Left forelimb (tissue), 1 donor: ENCODE measurements around the gene OR1D2.
A peak's percentile ranks its signal among the peaks of the same experiment; 100 is the strongest.
"Not testable (repeated sequence)": the region's sequence is repeated elsewhere in the genome, so short reads cannot be mapped to it uniquely, and the experiment has no call there.

ENCODE experiments used
- DNase-seq: peaks from one replicate; pipeline ENCODE4 v3.0.0-alpha.2; 2018; ENCODE audit warnings: low spot score

The OR1D2 gene, protein sequence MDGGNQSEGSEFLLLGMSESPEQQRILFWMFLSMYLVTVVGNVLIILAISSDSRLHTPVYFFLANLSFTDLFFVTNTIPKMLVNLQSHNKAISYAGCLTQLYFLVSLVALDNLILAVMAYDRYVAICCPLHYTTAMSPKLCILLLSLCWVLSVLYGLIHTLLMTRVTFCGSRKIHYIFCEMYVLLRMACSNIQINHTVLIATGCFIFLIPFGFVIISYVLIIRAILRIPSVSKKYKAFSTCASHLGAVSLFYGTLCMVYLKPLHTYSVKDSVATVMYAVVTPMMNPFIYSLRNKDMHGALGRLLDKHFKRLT

DNA sequence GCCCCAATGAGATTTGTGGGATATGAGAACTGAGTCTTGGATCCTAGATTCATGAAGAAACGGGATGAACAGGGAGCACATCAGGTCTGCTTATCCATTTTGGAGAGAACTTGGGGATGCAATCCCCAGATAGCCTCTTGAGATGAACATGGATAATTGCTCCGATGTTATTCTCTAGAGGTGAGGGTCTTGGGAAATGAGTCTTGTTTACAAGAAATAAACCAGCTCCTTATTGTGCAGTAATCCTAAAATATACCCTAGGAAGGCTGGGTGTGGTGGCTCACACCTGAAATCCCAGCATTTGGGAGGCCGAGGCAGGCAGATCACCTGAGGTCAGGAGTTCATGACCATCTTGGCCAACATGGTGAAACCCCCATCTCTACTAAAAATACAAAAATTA is at the start of gene OR1D2:
Gene OR1D2, minus strand, starts transcription at position 101 of the 400 bp plus-strand sequence. CDS start 11,426 bp downstream, outside the sequence.
- DNase-seq = no peak

DNA sequence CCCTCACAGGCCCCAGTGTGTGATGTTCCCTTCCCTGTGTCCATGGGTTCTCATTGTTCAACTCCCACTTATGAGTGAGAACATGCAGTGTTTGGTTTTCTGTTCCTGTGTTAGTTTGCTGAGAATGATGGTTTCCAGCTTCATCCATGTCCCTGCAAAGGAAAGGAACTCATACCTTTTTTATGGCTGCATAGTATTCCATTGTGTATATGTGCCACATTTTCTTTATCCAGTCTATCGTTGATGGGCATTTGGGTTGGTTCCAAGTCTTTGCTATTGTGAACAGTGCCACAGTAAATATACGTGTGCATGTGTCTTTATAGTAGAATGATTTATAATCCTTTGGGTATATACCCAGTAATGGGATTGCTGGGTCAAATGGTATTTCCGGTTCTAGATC is 33.3 kb upstream of the OR1D2 start:
- DNase-seq = not testable (repeated sequence)

DNA sequence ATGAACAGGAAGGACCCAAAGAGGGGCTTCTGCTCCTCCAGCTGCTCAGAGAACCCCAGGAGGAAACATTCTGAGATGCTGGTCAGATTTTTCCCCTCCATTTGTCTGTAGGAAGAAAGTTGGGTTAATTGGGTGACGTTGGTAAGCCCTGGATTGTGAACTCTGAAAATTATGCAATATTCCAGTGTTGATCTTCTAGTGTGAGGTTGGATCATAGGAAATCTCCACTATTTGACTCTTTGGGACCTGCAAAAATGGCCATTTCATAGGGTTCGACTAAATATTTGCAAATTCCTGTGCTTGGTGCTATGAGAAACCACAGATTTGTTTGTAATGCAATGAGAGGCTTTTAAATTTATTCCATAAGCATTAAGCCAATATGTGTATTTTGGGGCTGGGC is 23.2 kb upstream of the OR1D2 start, which contains the start of gene OR1G1:
Gene OR1G1, minus strand, starts transcription at position 101 of the 400 bp plus-strand sequence. Its CDS starts 0 bp downstream, at position 101.
- DNase-seq = no peak

DNA sequence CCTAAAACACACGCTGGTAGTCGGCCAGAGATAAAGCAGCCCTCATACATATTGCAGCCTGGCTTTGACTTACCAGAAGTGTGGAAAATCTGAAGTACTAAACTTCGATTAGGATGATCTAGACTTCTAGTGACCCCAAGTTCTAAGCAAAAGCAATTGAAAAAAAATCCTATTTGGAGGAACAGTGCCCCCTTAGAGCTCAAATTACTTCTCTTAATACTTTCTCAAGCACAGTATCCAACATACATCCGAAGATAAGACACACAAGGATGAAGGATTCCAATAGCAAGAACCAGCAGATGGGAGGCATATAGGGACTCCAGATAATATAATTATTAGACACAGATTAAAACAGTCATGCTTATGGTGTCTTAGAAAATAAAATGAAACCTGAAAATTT is 30.4 kb downstream of the OR1D2 start:
- not testable (repeated sequence) for DNase-seq

DNA sequence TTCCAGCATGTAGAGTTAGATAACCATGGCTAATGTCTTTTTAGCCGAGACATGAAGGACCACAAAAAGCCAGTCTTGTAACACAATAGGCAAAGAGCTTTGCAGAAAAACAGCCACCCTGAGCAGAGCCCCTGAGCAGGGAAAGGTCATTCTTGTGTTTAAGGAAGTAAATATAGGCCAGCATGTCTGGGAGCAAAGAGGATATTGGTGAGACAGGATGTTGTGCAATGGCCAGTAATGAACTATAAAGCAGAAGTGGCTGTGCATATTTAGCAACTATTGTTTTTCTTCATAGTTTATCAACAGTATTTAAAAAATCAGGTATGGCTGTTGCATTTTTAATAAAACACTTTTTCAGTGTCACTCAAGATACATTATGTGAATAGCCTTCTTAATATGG is 39.0 kb downstream of the OR1D2 start:
- DNase-seq = not testable (repeated sequence)

DNA sequence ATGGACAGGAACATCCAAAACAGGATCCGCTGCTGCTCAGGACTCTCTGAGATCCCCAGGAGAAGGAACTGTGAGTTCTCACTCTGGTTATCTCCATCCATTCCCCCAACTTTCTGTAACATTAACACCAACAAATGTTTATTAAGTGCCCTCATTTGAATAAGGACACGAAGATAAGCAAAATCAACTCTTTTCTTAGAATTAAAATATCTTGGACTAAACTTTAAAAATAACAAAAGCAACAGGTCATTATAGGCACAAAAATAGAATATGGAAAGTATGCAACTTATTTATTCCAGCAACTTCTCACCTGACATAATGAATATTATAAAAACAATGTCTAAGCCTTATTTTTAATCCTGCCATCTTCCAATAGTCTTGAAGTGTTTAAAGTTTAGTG is 40.7 kb downstream of the OR1D2 start, which contains the start of gene OR1D5:
Gene OR1D5, minus strand, starts transcription at position 101 of the 400 bp plus-strand sequence. Its CDS starts 0 bp downstream, at position 101.
- not testable (repeated sequence) for DNase-seq

DNA sequence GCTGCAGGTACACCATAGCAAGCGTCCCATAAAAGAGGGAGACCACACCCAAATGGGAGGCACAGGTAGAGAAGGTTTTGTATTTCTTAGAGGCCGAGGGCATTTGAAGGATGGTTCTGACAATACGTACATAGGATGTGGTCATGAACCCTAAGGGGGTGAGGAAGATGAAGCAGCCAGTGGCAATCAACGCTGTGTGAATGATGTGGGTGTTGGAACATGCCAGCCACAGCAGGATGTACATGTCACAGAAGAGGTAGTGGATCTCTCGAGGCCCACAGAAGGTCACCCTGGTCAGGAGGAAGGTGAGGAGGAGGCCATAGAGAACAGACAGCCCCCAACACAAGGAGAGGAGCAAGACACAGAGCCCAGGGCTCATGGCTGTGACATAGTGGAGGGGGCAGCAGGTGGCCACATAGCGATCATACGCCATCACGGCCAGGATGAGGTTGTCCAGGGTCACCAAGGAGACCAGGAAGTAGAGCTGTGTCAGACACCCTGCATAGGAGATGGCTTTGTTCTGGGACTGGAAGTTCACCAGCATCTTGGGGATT is 41.3 kb downstream of the OR1D2 start:
- not testable (repeated sequence) for DNase-seq

DNA sequence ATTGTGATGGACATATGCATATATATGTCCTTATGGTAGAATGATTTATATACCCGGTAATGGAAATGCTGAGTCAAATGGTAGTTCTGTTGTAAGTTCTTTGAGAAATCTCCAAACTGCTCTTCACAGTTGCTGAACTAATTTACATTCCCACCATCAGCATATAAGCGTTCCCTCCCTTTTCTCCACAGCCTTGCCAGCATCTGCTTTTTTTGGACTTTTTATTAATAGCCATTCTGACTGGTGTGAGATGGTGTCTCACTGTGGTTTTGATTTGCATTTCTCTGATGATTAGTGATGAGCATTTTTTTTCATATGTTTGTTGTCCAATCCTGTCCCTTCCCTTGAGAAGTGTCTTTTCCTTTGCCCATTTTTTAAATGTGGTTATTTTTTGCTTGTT is 49.4 kb downstream of the OR1D2 start:
- not testable (repeated sequence) for DNase-seq

DNA sequence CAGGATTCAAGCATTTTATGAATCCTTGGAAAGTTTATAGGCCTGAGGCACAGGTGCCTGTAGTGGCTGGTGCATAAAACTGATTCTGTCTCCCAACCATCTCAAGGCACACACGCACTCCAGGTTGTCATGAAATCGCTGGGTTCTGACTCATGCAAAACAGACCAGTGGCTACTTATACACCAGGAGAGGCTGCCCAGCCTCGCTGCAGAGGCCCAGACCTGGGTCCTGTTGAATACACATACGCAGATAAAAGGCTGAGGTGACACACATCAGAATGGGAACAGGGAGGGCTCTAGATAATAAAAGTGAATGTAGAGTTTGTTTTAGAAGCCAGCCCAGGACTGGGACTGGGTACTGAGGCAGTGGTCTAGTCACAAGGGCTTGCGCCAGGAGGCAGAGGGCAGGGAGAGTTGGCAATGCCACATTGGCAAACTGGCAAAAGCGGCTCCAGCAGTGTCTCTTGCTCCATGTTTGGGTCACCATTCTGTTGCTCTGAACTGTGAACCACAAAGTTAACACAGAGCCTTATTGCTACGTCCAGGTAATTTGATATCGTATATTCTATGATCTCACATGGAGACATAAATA is 54.4 kb downstream of the OR1D2 start:
- peak; percentile 56 for DNase-seq

DNA sequence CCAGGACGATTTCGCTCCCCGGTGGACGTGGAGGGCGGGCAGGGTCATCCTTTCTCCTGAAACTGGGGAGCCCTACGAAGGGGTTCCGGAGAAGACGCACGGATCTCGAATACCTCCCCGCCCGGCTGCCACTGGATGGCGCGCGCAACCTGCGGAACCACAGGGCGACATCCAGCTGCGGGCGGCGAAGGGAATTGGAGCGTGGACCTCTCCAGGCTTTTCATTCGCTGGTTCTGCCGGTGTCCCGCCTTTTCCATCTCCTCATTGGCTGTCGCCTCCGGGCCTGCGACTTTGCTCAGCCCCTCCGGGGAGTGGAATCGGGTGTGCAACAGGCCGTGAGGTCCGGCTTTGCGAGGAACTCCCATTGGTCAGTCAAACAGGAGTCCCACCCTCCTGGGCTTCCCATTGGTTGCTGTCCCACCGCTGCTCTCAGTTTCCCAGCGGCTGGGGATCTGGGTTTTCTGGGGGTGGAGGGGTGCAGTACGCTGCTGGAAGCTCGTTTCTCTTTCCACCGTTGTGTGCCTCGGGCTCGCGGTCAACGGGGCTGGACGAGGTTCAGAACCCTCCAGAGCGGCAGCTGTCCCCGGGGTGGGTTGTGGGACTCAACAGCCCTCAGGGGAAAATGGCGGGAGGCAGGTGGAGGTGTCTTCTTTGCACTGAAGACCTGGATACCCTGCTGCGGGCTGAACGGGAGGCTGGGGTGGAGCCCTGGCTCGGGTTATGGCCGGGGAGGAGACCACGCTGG is 55.3 kb downstream of the OR1D2 start:
- peak; percentile 97 for DNase-seq

DNA sequence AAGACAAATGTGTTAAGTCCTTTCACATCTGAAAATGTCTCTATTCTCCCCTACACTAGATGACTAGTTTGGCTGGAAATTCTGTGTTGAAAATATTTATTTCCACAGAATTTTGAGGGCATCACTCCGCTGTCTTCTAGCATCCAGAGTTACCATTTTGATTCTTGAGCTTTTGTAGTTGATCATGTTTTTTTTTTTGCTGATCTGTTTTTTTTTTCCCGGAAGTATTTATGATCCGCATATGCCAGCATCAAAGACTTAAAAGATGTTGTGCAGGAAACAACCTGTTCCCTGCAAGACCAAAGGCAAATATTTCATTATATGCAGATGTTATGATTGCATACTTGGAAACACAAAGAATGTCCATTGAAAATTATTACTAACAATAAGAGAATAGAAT is 57.5 kb downstream of the OR1D2 start:
- no peak for DNase-seq

DNA sequence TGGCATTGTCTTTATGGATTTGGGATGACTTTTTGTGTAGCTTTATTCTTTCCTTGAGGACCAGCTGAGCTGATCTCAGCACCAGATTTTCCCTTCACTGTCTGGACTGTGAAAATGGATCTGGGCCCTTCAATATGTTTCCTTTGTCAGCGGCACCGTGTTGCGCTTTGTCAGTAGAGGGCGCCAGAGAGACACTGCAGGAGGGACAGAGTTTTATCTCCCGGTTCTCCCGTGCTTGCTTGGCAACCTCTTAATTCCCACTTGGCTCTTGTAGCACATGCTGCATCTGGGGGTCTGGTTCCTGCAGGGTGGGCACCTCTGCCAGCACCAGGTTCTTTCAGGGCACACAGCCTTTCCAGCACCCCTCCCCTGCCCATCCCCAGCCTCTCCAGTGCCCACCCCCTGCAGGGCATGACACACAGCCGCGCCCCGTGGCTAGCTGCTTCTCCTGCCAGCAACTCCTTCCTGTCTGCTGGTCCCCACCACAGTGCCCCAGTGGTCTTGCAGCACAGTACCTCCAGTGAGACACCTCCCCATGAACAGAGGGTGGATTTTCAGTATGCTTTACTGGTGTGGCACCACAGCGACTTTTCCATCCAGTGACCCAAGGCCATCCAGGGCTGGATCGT is 60.4 kb downstream of the OR1D2 start:
- DNase-seq = no peak

DNA sequence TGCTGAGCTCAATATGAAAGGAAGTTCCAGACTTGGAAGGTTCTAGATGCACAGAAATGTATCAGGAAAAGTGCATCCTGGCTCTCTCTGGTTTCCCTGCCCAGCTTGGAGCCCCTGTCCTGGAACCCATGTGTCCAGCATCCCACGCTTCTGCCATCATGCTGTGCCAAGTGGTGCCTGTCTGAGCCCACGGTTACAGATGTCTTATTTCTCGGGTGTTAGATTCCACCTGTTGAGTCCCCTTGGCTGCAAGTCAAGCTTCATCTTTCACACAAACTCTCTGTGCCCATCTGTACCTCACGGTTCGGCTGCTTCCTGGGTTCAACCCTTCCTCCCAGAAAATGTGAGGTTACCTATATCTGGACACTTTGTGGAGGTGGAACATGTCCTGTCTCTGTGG is 63.3 kb downstream of the OR1D2 start:
- no peak for DNase-seq

DNA sequence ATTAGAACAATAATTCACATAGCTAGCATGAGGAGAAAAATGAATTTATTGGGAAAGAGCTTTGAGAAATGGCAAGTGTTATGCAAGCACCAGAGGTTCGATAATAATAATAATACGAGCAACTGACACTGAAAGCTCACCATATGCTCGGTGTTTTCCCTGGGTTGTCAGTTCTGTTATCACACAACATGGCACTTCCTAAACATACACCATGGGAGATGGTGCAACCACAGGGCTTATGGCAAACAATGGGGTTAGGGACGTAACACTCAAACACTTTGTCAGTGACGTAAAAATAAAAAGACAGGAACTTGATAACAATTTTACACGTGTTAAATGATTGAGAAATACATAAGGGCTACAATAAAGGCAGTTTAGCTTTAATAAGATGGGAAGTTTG is 64.5 kb downstream of the OR1D2 start:
- no peak for DNase-seq

DNA sequence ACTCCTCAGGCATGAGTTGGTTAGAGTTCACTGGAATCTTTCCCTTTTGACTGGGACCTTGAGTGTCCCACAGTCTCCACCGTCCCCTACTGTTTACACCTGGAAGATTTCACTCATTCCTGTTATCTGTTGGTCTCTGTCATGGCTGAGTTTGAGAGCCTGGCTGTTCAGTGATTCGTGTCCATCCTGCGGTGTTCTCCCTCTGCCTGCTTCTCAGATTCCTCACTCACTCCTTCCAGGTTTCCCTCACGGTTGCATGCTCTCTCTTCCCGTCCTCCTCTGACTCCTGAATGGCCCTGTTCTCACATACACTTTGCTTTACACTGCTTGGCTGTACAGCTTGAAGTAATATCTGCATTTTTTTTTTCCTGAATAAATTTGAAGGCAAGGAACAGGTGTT is 65.3 kb downstream of the OR1D2 start:
- no peak for DNase-seq
